ENCODE measurements around the gene IL34.

- TF ChIP-seq CTCF (IDR thresholded peaks at IDR 0.05; ENCODE audit: low read depth, low read length, missing input control) (no peak), REST (IDR thresholded peaks at IDR 0.05) (no peak), TAF1 (conservative IDR thresholded peaks at IDR 0.05) (no peak), JUND (IDR thresholded peaks at IDR 0.05) (no peak), MAX (IDR thresholded peaks at IDR 0.05) (no peak), RAD21 (IDR thresholded peaks at IDR 0.05) (no peak), EGR1 (IDR thresholded peaks at IDR 0.05; ENCODE audit: low read depth in 2 of 2) (no peak), YY1 (IDR thresholded peaks at IDR 0.05) (no peak), ATF3 (IDR thresholded peaks at IDR 0.05) (no peak), GABPA (IDR thresholded peaks at IDR 0.05 in 1 of 2, conservative IDR thresholded peaks at IDR 0.05 in 1 of 2) (no peak), HNF4A (conservative IDR thresholded peaks at IDR 0.05) (no peak), FOXA1 (IDR thresholded peaks at IDR 0.05) (no peak), SP1 (IDR thresholded peaks at IDR 0.05) (no peak), RXRA (IDR thresholded peaks at IDR 0.05) (no peak)
Measured at GRCh38 chr16:70647441-70648359, 1.3 kb downstream of the IL34 start.
